Measurements from ENCODE around the gene TACR1.

TACR1 gene

DNA sequence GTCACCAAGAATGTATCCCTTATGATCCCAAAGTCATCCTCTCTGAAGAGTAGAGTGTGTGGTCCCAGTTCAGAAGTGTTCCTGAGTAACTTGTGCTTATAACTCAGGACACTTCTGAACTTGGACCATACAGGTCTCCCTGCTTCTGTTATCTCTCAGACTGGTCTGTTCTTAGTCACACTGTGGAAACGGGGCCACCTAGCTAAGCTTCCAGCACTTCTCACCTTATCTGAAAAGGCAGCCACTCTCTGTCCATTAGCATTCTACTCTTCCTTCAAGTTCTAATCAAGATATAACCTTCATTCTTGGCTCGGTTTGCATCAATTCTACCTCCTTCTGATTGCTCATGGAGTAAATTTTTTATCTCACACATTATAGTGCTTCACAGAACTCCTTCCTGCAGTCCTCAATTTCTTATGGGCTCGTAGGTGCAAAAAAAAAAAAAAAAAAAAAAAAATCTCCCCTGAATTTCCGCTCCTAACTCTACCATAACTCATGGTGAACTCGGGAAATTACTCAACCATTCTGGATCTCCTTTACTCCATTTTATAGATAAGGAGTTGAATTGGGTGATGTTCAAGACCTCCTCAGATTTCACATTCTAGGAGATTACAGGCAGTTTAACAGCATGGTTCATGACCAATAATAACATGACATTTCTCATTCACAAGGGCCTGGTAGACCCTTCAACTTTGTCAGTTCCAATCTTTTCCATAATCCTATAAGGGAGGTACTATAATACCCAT is 108.4 kb downstream of the TACR1 start:
- no peak overlapping the region for H3K4me3 ChIP-seq (ENCODE audit: low read depth, low read length)
- no peaks in the 10 kb centered on the region for H3K36me3 ChIP-seq (ENCODE audit: insufficient read depth, low read length)
- no peak overlapping the region for H3K27ac ChIP-seq (ENCODE audit: low read depth, low read length)
- no peaks in the 10 kb centered on the region for H3K27me3 ChIP-seq (ENCODE audit: insufficient read depth, low read length)
- H2AFZ ChIP-seq (ENCODE audit: low read length, unreplicated experiment): no peak overlapping the region
- H3K79me2 ChIP-seq (ENCODE audit: control insufficient read depth, insufficient read depth, low read length, unreplicated experiment): no peaks in the 10 kb centered on the region
- H3K4me1 ChIP-seq (ENCODE audit: control insufficient read depth, insufficient read depth, low read length, unreplicated experiment): no peaks in the 10 kb centered on the region

DNA sequence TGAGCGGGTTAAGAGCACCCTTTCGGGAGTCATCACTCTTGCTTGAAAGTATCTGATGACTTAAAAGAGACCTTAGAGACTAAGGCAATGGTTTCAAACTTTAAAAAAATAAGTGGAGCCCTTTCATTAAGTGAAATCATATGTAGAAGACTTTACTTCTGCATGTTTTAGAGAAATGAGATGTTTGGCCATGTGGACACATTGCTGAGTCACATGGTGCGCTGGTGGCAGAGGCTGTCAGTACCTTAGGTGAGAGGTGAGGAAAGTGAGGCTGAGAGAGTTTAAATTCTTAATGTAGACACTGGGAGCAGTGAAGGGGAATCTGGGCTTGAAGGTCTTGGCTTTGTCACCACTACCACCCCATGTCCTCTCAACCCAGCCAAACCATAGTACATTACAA is 109.8 kb downstream of the TACR1 start:
- Histone ChIP-seq H3K27ac (ENCODE audit: low read depth, low read length) (no peak overlapping the region), H3K36me3 (ENCODE audit: insufficient read depth, low read length) (no peaks in the 10 kb centered on the region), H2AFZ (ENCODE audit: low read length, unreplicated experiment) (no peak overlapping the region), H3K4me1 (ENCODE audit: control insufficient read depth, insufficient read depth, low read length, unreplicated experiment) (no peaks in the 10 kb centered on the region), H3K27me3 (ENCODE audit: insufficient read depth, low read length) (no peaks in the 10 kb centered on the region), H3K4me3 (ENCODE audit: low read depth, low read length) (no peak overlapping the region), H3K79me2 (ENCODE audit: control insufficient read depth, insufficient read depth, low read length, unreplicated experiment) (no peaks in the 10 kb centered on the region)

DNA sequence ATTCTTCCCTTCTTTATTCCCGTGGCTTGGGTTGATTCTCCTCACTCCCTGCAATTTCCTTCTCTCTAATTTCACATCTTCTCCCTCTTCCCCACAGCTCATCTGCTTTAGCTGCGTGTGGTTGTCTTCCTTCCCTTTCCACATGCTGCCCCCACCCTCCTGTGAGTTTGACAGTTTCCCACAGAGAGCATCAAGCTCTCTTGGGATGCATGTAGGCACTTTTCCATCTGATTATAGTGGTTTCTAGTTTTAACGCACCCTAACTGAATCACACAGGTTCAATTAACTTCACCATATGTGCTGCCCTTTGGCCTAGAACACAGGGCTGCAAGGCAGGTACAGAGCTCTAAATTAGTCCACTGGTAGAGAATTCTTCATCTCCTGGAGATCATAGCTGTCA is 110.5 kb downstream of the TACR1 start:
- Histone ChIP-seq H3K4me1 (ENCODE audit: control insufficient read depth, insufficient read depth, low read length, unreplicated experiment) (no peaks in the 10 kb centered on the region), H3K4me3 (ENCODE audit: low read depth, low read length) (no peak overlapping the region), H3K36me3 (ENCODE audit: insufficient read depth, low read length) (no peaks in the 10 kb centered on the region), H3K27ac (ENCODE audit: low read depth, low read length) (no peak overlapping the region), H2AFZ (ENCODE audit: low read length, unreplicated experiment) (no peak overlapping the region), H3K27me3 (ENCODE audit: insufficient read depth, low read length) (no peaks in the 10 kb centered on the region), H3K79me2 (ENCODE audit: control insufficient read depth, insufficient read depth, low read length, unreplicated experiment) (no peaks in the 10 kb centered on the region)

DNA sequence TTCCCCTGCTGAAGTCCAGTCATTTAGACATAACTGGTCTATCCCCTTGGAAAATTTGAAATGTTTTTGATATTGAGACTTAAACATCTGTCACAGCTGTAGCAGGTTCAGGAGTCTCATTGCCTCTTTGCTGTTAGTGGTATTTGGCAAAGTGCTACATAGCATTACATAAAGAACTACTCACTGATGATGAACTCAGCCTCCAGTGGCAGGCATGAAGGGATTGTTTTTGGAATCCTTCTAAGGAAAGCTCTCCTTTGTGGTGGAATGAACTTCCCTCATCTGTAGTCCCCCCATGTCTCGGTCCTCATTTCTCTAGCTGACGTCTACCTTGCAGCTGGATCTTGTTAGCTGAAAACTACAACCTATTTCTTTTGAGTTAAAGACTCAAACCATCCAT is 111.6 kb downstream of the TACR1 start:
- Histone ChIP-seq H3K4me3 (ENCODE audit: low read depth, low read length) (no peak overlapping the region), H3K27ac (ENCODE audit: low read depth, low read length) (no peak overlapping the region), H3K27me3 (ENCODE audit: insufficient read depth, low read length) (no peaks in the 10 kb centered on the region), H3K4me1 (ENCODE audit: control insufficient read depth, insufficient read depth, low read length, unreplicated experiment) (no peaks in the 10 kb centered on the region), H3K36me3 (ENCODE audit: insufficient read depth, low read length) (no peaks in the 10 kb centered on the region), H2AFZ (ENCODE audit: low read length, unreplicated experiment) (no peak overlapping the region), H3K79me2 (ENCODE audit: control insufficient read depth, insufficient read depth, low read length, unreplicated experiment) (no peaks in the 10 kb centered on the region)

DNA sequence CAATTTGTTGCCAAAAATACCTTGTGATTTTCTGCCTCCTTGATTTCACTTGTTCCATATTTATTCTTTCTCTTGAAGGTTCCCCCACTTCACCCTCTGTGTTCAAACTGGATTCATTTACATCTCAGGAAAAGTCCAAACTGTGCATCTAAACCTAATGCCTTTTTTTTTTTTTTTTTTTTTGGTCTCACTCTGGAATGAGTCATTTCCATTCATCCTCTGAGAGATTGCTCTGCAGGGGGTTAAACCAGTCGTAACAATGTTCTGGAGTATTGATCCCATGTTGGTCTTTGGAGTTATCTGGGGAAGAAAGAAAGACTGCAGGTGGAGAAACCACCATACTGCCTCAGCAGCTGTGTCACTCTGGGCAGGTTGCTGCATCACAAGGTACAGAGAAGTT is 119.7 kb downstream of the TACR1 start:
- H3K27me3 ChIP-seq (ENCODE audit: insufficient read depth, low read length): no peaks in the 10 kb centered on the region
- peaks cover 4% of the 10 kb centered on the region for H3K4me1 ChIP-seq (ENCODE audit: control insufficient read depth, insufficient read depth, low read length, unreplicated experiment)
- no peak overlapping the region for H3K27ac ChIP-seq (ENCODE audit: low read depth, low read length)
- no peak overlapping the region for H2AFZ ChIP-seq (ENCODE audit: low read length, unreplicated experiment)
- no peaks in the 10 kb centered on the region for H3K79me2 ChIP-seq (ENCODE audit: control insufficient read depth, insufficient read depth, low read length, unreplicated experiment)
- no peaks in the 10 kb centered on the region for H3K36me3 ChIP-seq (ENCODE audit: insufficient read depth, low read length)
- no peak overlapping the region for H3K4me3 ChIP-seq (ENCODE audit: low read depth, low read length)

DNA sequence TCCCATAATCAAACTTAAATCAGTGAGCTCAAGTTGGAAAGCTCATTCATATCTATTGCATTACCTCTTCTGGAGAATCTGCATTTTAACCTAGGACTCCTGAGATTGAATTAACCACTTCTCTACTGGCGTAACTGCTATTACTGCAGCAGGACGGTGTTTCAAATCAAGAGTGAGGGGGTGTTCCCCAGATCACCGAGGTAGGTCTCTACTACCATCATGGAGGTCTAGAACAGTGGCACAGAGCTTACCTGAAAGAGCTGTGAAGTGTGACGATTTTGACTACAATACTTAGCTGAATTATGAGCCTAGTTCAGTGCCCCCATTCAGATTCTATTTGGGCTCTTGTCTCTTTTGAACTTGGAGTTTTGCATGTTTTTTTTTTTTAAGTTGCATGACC is 121.4 kb downstream of the TACR1 start:
- H2AFZ ChIP-seq (ENCODE audit: low read length, unreplicated experiment): no peak overlapping the region
- H3K36me3 ChIP-seq (ENCODE audit: insufficient read depth, low read length): no peaks in the 10 kb centered on the region

DNA sequence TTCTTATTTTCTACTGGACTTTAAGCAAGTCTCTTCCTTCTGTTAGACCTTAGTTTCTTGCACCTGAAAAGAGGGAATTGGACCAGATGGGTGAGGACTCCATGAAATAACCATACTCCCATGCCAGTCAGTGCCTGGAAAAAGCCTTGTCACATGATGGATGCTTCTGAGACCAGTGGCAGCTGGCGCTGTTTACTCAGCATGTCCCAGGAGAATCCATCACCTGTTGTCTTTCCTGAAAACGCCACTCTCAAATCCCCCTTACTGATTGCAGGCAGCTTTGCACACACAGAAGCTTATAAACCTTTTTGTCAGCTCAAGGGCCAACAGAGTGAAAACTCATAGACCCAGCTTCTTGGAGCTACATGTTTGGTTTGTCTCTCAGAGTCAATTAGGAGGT is 123.2 kb downstream of the TACR1 start:
- Histone ChIP-seq H3K4me3 (ENCODE audit: low read depth, low read length) (no peak overlapping the region), H2AFZ (ENCODE audit: low read length, unreplicated experiment) (no peak overlapping the region), H3K36me3 (ENCODE audit: insufficient read depth, low read length) (no peaks in the 10 kb centered on the region), H3K4me1 (ENCODE audit: control insufficient read depth, insufficient read depth, low read length, unreplicated experiment) (peaks cover 4% of the 10 kb centered on the region), H3K79me2 (ENCODE audit: control insufficient read depth, insufficient read depth, low read length, unreplicated experiment) (no peaks in the 10 kb centered on the region), H3K27ac (ENCODE audit: low read depth, low read length) (no peak overlapping the region), H3K27me3 (ENCODE audit: insufficient read depth, low read length) (no peaks in the 10 kb centered on the region)

More for the DNA sequence above, 121.4 kb downstream of the TACR1 start:
- peaks cover 4% of the 10 kb centered on the region for H3K4me1 ChIP-seq (ENCODE audit: control insufficient read depth, insufficient read depth, low read length, unreplicated experiment)
- no peaks in the 10 kb centered on the region for H3K27me3 ChIP-seq (ENCODE audit: insufficient read depth, low read length)
- no peak overlapping the region for H3K4me3 ChIP-seq (ENCODE audit: low read depth, low read length)
- H3K27ac ChIP-seq (ENCODE audit: low read depth, low read length): no peak overlapping the region
- no peaks in the 10 kb centered on the region for H3K79me2 ChIP-seq (ENCODE audit: control insufficient read depth, insufficient read depth, low read length, unreplicated experiment)

DNA sequence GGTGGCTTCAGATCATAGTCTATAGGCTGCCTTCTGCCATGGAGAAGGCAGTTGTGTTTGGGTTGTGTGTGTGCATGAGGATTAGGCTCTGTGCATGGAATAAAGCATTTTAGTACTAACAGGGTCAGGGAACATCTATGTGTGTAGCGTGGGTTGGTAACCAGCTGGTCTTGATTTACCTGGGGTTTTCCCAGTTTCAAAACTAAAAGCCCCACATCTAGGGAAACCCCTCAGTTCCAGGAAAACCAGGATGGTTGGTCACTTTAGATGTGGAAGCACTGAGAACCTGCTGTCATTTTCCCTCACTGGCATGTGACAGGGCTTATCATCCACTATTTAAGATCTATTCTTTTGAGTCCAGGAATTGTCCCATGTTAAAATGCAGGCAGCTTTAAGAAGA is 124.6 kb downstream of the TACR1 start:
- Histone ChIP-seq H3K4me3 (ENCODE audit: low read depth, low read length) (no peak overlapping the region), H2AFZ (ENCODE audit: low read length, unreplicated experiment) (no peak overlapping the region), H3K27ac (ENCODE audit: low read depth, low read length) (no peak overlapping the region), H3K4me1 (ENCODE audit: control insufficient read depth, insufficient read depth, low read length, unreplicated experiment) (peaks cover 4% of the 10 kb centered on the region), H3K79me2 (ENCODE audit: control insufficient read depth, insufficient read depth, low read length, unreplicated experiment) (no peaks in the 10 kb centered on the region), H3K36me3 (ENCODE audit: insufficient read depth, low read length) (no peaks in the 10 kb centered on the region), H3K27me3 (ENCODE audit: insufficient read depth, low read length) (no peaks in the 10 kb centered on the region)

DNA sequence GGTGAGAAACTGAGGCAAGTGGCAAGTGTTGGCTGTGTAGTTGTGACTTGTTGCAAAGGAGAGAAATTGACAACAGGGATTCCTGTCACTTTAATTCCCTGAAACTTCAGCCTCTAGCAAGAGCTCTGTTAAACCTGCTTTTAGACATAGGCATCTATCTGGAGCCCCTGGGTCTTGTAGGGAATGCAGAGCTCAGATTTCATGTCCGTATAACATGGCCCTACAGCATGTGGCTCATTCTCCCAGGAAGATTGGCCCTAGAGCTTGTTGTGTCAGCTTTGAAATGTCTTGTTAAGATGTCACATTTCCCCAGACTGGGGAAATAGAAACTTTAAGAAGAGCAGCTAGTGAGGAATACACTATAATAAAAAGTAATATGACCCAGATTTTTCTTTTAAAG is 125.1 kb downstream of the TACR1 start:
- Histone ChIP-seq H3K4me1 (ENCODE audit: control insufficient read depth, insufficient read depth, low read length, unreplicated experiment) (peaks cover under 1% of the 10 kb centered on the region), H2AFZ (ENCODE audit: low read length, unreplicated experiment) (no peak overlapping the region), H3K36me3 (ENCODE audit: insufficient read depth, low read length) (no peaks in the 10 kb centered on the region), H3K27me3 (ENCODE audit: insufficient read depth, low read length) (no peaks in the 10 kb centered on the region), H3K27ac (ENCODE audit: low read depth, low read length) (no peak overlapping the region), H3K4me3 (ENCODE audit: low read depth, low read length) (no peak overlapping the region), H3K79me2 (ENCODE audit: control insufficient read depth, insufficient read depth, low read length, unreplicated experiment) (no peaks in the 10 kb centered on the region)

DNA sequence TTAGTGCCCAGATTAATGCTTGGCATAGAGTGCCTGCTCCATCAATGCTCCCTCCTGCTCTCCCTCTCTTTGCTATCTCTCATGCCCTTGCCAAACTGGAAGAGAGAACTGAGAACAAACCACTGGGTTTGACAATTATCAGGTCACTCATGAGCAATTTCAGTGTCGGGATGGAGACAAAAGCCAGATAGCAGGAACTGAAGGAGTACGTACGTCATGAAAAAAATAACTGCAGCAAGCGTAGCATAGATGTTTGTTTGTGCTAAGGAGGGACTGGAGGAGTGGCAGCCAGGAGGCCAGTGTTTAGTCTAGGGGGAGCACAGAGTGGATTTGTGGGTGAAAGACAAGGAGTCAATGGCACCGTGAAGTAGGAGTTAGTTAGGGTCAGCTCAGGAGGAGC is 127.6 kb downstream of the TACR1 start:
- H3K36me3 ChIP-seq (ENCODE audit: insufficient read depth, low read length): no peaks in the 10 kb centered on the region
- H3K27me3 ChIP-seq (ENCODE audit: insufficient read depth, low read length): no peaks in the 10 kb centered on the region
- H3K27ac ChIP-seq (ENCODE audit: low read depth, low read length): no peak overlapping the region
- no peak overlapping the region for H3K4me3 ChIP-seq (ENCODE audit: low read depth, low read length)
- H3K79me2 ChIP-seq (ENCODE audit: control insufficient read depth, insufficient read depth, low read length, unreplicated experiment): no peaks in the 10 kb centered on the region
- peaks cover 2% of the 10 kb centered on the region for H3K4me1 ChIP-seq (ENCODE audit: control insufficient read depth, insufficient read depth, low read length, unreplicated experiment)
- no peak overlapping the region for H2AFZ ChIP-seq (ENCODE audit: low read length, unreplicated experiment)

DNA sequence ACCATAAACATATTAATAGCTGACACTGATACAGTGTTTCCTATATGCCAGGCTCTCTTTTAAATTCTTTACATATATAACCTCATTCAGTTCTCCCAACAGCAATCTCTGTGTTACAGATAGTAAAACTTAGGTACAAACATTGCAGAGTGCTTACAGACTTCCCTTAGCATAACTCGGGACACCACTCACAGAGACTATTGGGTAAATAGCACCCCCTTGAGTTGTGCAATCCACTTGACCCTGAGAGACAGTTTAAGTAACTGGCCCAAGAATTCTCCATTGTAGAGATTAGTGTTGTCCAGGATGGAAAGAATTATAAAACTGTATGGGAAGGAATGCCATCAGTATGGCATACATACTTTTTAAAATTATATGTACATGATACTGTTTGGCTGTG is 130.8 kb downstream of the TACR1 start:
- Histone ChIP-seq H2AFZ (ENCODE audit: low read length, unreplicated experiment) (no peak overlapping the region), H3K27me3 (ENCODE audit: insufficient read depth, low read length) (no peaks in the 10 kb centered on the region), H3K4me3 (ENCODE audit: low read depth, low read length) (no peak overlapping the region), H3K27ac (ENCODE audit: low read depth, low read length) (no peak overlapping the region), H3K36me3 (ENCODE audit: insufficient read depth, low read length) (no peaks in the 10 kb centered on the region), H3K79me2 (ENCODE audit: control insufficient read depth, insufficient read depth, low read length, unreplicated experiment) (no peaks in the 10 kb centered on the region), H3K4me1 (ENCODE audit: control insufficient read depth, insufficient read depth, low read length, unreplicated experiment) (peaks cover 20% of the 10 kb centered on the region)

Data from ACC112 (cell line).